Duodenal mucosa (tissue), 2 donors: ENCODE data around the gene NABP1.
"Not testable (repeated sequence)": the region's sequence is repeated elsewhere in the genome, so short reads cannot be mapped to it uniquely, and the experiment has no call there.

ENCODE experiments used
- H3K27ac ChIP-seq: one replicate; pipeline ENCODE4 v1.7.0; 2013; ENCODE audit warnings: low read depth, low read length
- H3K27me3 ChIP-seq, 2 donors: one replicate each; pipeline ENCODE4 v1.7.0; 2013; ENCODE audit warnings: low read length in 2 of 2, control low read depth in 1 of 2; ENCODE audit not compliant: insufficient read depth in 2 of 2, control insufficient read depth in 1 of 2
- H3K36me3 ChIP-seq, 2 donors: one replicate each; pipeline ENCODE4 v1.7.0; 2013; ENCODE audit warnings: low read length in 2 of 2, control low read depth in 1 of 2; ENCODE audit not compliant: insufficient read depth in 2 of 2, control insufficient read depth in 1 of 2
- H3K4me1 ChIP-seq, 2 donors: one replicate each; pipeline ENCODE4 v1.7.0; 2013; ENCODE audit warnings: low read length in 2 of 2, control low read depth in 1 of 2; ENCODE audit not compliant: insufficient read depth in 2 of 2, control insufficient read depth in 1 of 2
- H3K4me3 ChIP-seq, 2 donors: one replicate each; pipeline ENCODE4 v1.7.0; 2013; ENCODE audit warnings: low read length in 2 of 2, low read depth in 1 of 2
- H3K9ac ChIP-seq, 2 donors: one replicate each; pipeline ENCODE4 v1.7.0; 2013; ENCODE audit warnings: low read length in 2 of 2, low read depth in 1 of 2
- H3K9me3 ChIP-seq, 2 donors: one replicate each; pipeline ENCODE4 v1.7.0; 2013; ENCODE audit warnings: low read length in 2 of 2, control low read depth in 1 of 2; ENCODE audit not compliant: control insufficient read depth in 1 of 2

Gene NABP1

GRCh38 chr2:191637182-191638078, 40.5 kb upstream of the NABP1 start:
- H3K27ac ChIP-seq, result no peak overlapping the region
- H3K9me3 ChIP-seq, result no peaks in the 10 kb centered on the region
- peak overlapping the region in 1 of 2 donors; percentile 15 for H3K4me3 ChIP-seq
- H3K9ac ChIP-seq, result no peak overlapping the region
- H3K27me3 ChIP-seq, result no peaks in the 10 kb centered on the region
- peaks cover 25 to 48% of the 10 kb centered on the region in 2 donors for H3K4me1 ChIP-seq
- no peaks in the 10 kb centered on the region for H3K36me3 ChIP-seq

- no peaks in the 10 kb centered on the region for H3K27me3 ChIP-seq
- H3K9me3 ChIP-seq, result no peaks in the 10 kb centered on the region
- peak overlapping the region; percentile 39 for H3K27ac ChIP-seq
- no peak overlapping the region for H3K9ac ChIP-seq
- H3K36me3 ChIP-seq, result no peaks in the 10 kb centered on the region
- H3K4me1 ChIP-seq, result peaks cover 31 to 50% of the 10 kb centered on the region in 2 donors
- peak overlapping the region in 1 of 2 donors; percentile 15 for H3K4me3 ChIP-seq
These were observed 39.7 kb upstream of the NABP1 start for GRCh38 chr2:191638079-191638801.

DNA sequence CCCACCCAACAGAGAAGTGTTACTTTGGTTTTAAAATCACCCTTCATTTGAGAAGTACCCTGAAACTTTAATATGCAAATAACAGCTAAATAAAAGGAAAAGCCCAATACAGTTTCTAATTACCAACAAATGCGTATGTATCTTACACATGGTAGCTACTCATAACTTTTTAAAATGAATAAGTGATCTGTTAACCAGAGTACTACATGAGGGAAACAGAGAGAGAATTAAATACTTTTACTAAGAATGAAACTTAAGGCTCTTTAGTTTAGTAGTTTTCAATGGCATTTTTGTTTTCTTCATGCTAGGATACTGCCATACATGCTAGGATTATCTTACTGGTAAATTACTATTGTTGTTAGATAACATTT, 39.1 kb upstream of the NABP1 start:
- Histone ChIP-seq H3K27me3 (no peaks in the 10 kb centered on the region), H3K4me3 (no peak overlapping the region), H3K36me3 (no peaks in the 10 kb centered on the region), H3K9ac (no peak overlapping the region), H3K4me1 (peaks cover 35 to 56% of the 10 kb centered on the region in 2 donors), H3K9me3 (no peaks in the 10 kb centered on the region), H3K27ac (no peak overlapping the region)

DNA sequence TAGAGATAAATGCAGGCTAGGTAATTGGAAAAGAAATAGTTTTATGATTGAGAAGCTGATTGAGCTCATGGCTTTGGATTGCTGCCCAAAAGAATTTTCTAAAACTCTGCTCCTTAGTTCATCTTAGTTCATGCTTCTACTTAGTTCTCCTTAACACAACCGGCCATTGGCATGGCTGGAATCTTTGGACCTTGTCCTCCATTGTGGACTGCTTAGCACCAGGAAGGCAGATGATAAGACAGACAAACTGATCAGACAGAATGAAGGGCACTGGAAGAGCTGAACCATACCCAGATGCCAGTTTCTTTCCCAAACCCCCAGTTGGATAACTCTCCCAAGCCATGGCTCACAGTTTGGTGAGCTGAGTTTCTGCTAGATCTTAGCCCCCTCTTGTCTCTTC, 36.3 kb upstream of the NABP1 start:
- Histone ChIP-seq H3K4me3 (no peak overlapping the region), H3K27me3 (no peaks in the 10 kb centered on the region), H3K9me3 (no peaks in the 10 kb centered on the region), H3K36me3 (no peaks in the 10 kb centered on the region), H3K27ac (no peak overlapping the region), H3K9ac (no peak overlapping the region), H3K4me1 (peaks cover 35 to 56% of the 10 kb centered on the region in 2 donors)

GRCh38 chr2:191642541-191642940, 35.4 kb upstream of the NABP1 start:
- no peak overlapping the region for H3K4me3 ChIP-seq
- no peak overlapping the region for H3K9ac ChIP-seq
- H3K36me3 ChIP-seq, result no peaks in the 10 kb centered on the region
- H3K4me1 ChIP-seq, result peaks cover 29 to 47% of the 10 kb centered on the region in 2 donors
- H3K27ac ChIP-seq, result no peak overlapping the region
- no peaks in the 10 kb centered on the region for H3K27me3 ChIP-seq
- H3K9me3 ChIP-seq, result no peaks in the 10 kb centered on the region

DNA sequence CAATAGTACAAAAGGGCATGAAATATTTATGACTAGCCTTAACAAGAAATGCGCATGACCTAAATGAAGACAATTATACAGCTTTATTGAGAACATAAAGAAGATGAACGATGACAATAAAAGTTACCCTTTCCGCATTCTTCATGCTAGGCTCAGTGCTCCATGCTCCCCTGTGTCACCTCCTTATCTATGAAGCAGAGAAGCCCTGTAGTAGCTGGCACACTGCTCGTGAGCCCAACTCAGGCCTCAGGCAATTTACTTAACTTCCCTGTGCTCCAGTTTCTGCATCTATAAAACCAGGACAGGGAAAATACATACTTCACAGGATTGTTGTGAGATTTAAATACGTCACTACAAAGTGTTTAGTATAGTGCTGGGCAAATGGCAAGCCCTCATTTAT, 34.5 kb upstream of the NABP1 start:
- no peak overlapping the region for H3K4me3 ChIP-seq
- H3K27me3 ChIP-seq, result no peaks in the 10 kb centered on the region
- H3K4me1 ChIP-seq, result peaks cover 20 to 38% of the 10 kb centered on the region in 2 donors
- H3K36me3 ChIP-seq, result no peaks in the 10 kb centered on the region
- H3K27ac ChIP-seq, result no peak overlapping the region
- H3K9me3 ChIP-seq, result no peaks in the 10 kb centered on the region
- H3K9ac ChIP-seq, result no peak overlapping the region

DNA sequence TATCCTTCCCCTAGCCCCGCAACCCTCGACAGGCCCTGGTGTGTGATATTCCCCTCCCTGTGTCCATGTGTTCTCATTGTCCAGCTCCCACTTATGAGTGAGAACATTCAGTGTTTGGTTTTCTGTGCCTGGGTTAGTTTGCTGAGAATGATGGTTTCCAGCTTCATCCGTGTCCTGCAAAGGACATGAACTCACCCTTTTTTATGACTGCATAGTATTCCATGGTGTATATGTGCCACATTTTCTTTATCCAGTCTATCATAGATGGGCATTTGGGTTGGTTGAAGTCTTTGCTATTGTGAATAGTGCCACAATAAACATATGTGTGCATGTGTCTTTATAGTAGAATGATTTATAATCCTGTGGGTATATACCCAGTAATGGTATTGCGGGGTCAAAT, 33.3 kb upstream of the NABP1 start:
- H3K9me3 ChIP-seq, H3K27ac ChIP-seq, H3K4me3 ChIP-seq, H3K9ac ChIP-seq, H3K27me3 ChIP-seq, H3K36me3 ChIP-seq: not testable (repeated sequence)
- H3K4me1 ChIP-seq, result peaks cover 17 to 29% of the 10 kb centered on the region in 2 donors

DNA sequence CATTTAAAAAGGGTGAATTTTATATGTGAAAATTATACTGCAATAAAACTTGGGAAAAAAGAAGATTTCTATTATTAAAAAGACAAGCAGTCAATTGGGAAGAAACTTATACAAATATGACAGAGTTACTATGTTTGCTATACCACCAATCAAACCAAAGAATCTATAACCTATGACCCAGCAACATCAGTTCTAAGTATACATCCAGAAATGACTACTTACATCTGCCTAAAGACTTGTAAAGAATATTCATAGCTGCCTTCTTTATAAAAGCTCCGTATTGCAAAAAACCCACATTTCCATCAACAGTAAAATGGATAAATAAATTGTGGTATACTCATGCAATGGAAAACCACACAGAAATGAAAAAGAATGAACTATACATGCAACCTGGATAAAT, 32.9 kb upstream of the NABP1 start:
- no peaks in the 10 kb centered on the region for H3K36me3 ChIP-seq
- peaks cover 17 to 29% of the 10 kb centered on the region in 2 donors for H3K4me1 ChIP-seq
- no peaks in the 10 kb centered on the region for H3K9me3 ChIP-seq
- H3K4me3 ChIP-seq, result no peak overlapping the region
- H3K27ac ChIP-seq, result no peak overlapping the region
- no peaks in the 10 kb centered on the region for H3K27me3 ChIP-seq
- no peak overlapping the region for H3K9ac ChIP-seq

DNA sequence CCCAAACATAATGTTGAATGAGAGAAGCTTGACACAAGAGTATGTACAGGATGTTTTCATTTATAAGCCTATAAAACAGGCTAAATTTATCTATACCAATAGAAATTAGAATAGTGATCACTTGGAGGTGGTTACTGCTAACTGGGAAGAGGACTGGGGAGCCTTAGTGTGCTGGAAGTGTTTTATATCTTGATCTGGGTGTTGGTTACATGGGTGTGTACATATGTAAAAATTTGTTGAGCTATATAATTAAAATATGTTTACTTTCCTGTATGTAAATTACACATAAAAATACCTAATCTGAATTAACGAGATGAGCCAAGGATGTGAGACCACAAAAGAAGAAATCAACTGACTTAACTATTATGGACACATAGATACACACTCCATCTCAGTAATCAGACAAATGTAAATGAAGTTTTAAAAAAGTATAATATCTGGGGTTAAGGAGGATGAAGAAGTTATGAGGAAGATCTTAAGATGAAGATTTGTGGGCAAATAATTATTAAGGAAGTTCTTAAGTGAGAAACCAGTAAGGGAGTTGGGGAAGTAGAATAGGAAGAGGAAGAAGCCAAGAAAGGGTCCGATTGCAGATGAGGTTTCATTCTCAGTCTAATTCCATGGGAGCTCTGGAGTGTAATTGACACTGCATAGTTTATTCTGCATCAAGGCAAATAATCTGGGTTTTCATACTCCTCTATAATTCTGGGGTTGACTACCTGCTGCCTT, 32.3 kb upstream of the NABP1 start:
- no peaks in the 10 kb centered on the region for H3K36me3 ChIP-seq
- H3K9ac ChIP-seq, result no peak overlapping the region
- H3K4me1 ChIP-seq, result peaks cover 17 to 25% of the 10 kb centered on the region in 2 donors
- H3K9me3 ChIP-seq, result no peaks in the 10 kb centered on the region
- no peaks in the 10 kb centered on the region for H3K27me3 ChIP-seq
- H3K4me3 ChIP-seq, result no peak overlapping the region
- H3K27ac ChIP-seq, result no peak overlapping the region
